Neural cell (in vitro differentiated cells): Measurements from ENCODE around the gene ARHGAP6. TPM values are rescaled to one million over a fixed set of nuclear protein-coding genes. Genes with fewer than 3 reads are reported as not detected.

Experiments used
- H2AFZ ChIP-seq: fragments of 200-600, 300-800 bp; sonication (generic), shearing (Covaris generic); 2 replicates; pipeline ENCODE4 v1.6.0; 2014; ENCODE audit warnings: low read depth, mild to moderate bottlenecking, antibody characterized with exemption, low read length, moderate library complexity
- H3F3A ChIP-seq: fragments of 200-600 bp; shearing (Covaris generic); 2 replicates; pipeline ENCODE4 v1.6.1; 2016; ENCODE audit warnings: mild to moderate bottlenecking, moderate library complexity, mixed read lengths, antibody characterized with exemption, low read length; ENCODE audit not compliant: insufficient read depth, poor library complexity, severe bottlenecking
- H3K27ac ChIP-seq: fragments of 200-600, 300-800 bp; sonication (generic), shearing (Covaris generic); 2 replicates; pipeline ENCODE4 v1.5.1; 2014; ENCODE audit warnings: mild to moderate bottlenecking, low read length, moderate library complexity
- H3K27me3 ChIP-seq: fragments of 300-800, 200-600 bp; sonication (generic), shearing (Covaris generic); 2 replicates; pipeline ENCODE4 v1.6.0; 2014; ENCODE audit warnings: mild to moderate bottlenecking, low read depth, low read length, moderate library complexity; ENCODE audit not compliant: insufficient read depth
- H3K36me3 ChIP-seq: fragments of 300-800, 200-600 bp; sonication (generic), shearing (Covaris generic); 2 replicates; pipeline ENCODE4 v1.5.1; 2014; ENCODE audit warnings: mild to moderate bottlenecking, antibody characterized with exemption, low read length, moderate library complexity; ENCODE audit not compliant: insufficient read depth
- H3K4me2 ChIP-seq: fragments of 300-800, 200-600 bp; sonication (generic), shearing (Covaris generic); 2 replicates; pipeline ENCODE4 v1.6.0; 2014; ENCODE audit warnings: mild to moderate bottlenecking, low read length
- H3K4me3 ChIP-seq: fragments of 300-800, 200-600 bp; sonication (generic), shearing (Covaris generic); 2 replicates; pipeline ENCODE4 v1.5.1; 2014; ENCODE audit warnings: mild to moderate bottlenecking, low read length, moderate library complexity
- H3K79me2 ChIP-seq: fragments of 200-600 bp; shearing (Covaris generic); replicated peaks from 2 replicates; pipeline ENCODE4 v1.6.0; 2014; ENCODE audit warnings: mild to moderate bottlenecking, low read length, moderate library complexity; ENCODE audit not compliant: insufficient read depth
- H3K9ac ChIP-seq: fragments of 300-800, 200-600 bp; sonication (generic), shearing (Covaris generic); 2 replicates; pipeline ENCODE4 v1.6.1; 2016; ENCODE audit warnings: mild to moderate bottlenecking, low read length, mixed read lengths
- H3K9me2 ChIP-seq: fragments of 200-600 bp; shearing (Covaris generic); 2 replicates; pipeline ENCODE4 v1.6.1; 2016; ENCODE audit warnings: mild to moderate bottlenecking, low read length, mixed read lengths; ENCODE audit not compliant: insufficient read depth
- H3K9me3 ChIP-seq: fragments of 200-600, 300-800 bp; sonication (generic), shearing (Covaris generic); 2 replicates; pipeline ENCODE4 v1.6.1; 2016; ENCODE audit warnings: mild to moderate bottlenecking, mixed run types, low read length, moderate library complexity, mixed read lengths
- H4K20me1 ChIP-seq: fragments of 200-600 bp; shearing (Covaris generic); 2 replicates; pipeline ENCODE4 v1.6.1; 2016; ENCODE audit warnings: mild to moderate bottlenecking, mixed run types; ENCODE audit not compliant: insufficient read depth
- EP300 ChIP-seq: fragments of 450-650 bp; conservative IDR thresholded peaks from 2 replicates; pipeline ENCODE4 v1.6.1; 2014; ENCODE audit warnings: antibody characterized with exemption, mild to moderate bottlenecking, moderate library complexity; ENCODE audit not compliant: poor library complexity, severe bottlenecking
- EZH2 ChIP-seq: fragments of 200-600, 300-800 bp; shearing (Covaris generic), sonication (generic); IDR thresholded peaks from 2 replicates; pipeline ENCODE4 v1.6.1; 2014; ENCODE audit warnings: antibody characterized with exemption, low read length, borderline replicate concordance, mild to moderate bottlenecking; ENCODE audit not compliant: insufficient read depth, poor library complexity, severe bottlenecking
- MXI1 ChIP-seq: fragments of 450-650 bp; conservative IDR thresholded peaks from 2 replicates; pipeline ENCODE4 v1.6.1; 2014; ENCODE audit warnings: antibody characterized with exemption, mild to moderate bottlenecking; ENCODE audit not compliant: poor library complexity, severe bottlenecking
- POLR2AphosphoS5 ChIP-seq: IDR thresholded peaks from 2 replicates; pipeline ENCODE4 v1.6.1; 2012
- RAD21 ChIP-seq: fragments of 450-650 bp; conservative IDR thresholded peaks from 2 replicates; pipeline ENCODE4 v1.6.1; 2014; ENCODE audit warnings: antibody characterized with exemption, mild to moderate bottlenecking, moderate library complexity
- SMC3 ChIP-seq: fragments of 450-650 bp; conservative IDR thresholded peaks from 2 replicates; pipeline ENCODE4 v1.6.1; 2014; ENCODE audit warnings: antibody characterized with exemption, mild to moderate bottlenecking, moderate library complexity; ENCODE audit not compliant: poor library complexity
- TAF1 ChIP-seq: IDR thresholded peaks from 2 replicates; pipeline ENCODE4 v1.6.1; 2012; ENCODE audit warnings: low read depth
- polyA plus RNA-seq: library from polyadenylated mRNA; depleted of rRNA; stranded (reverse); fragments of >200 nt; gene quantifications from 2 replicates; pipeline ENCODE4 v1.2.3, GENCODE V29; 2014
- TF ChIP-seq, protein P1 (sequence below): IDR thresholded peaks from 2 replicates; pipeline ENCODE4 v1.6.1; 2012; ENCODE audit warnings: borderline replicate concordance
- TF ChIP-seq, protein P2 (sequence below): fragments of 450-650 bp; IDR thresholded peaks from 2 replicates; pipeline ENCODE4 v1.5.1; 2014; ENCODE audit warnings: antibody characterized with exemption, mild to moderate bottlenecking, moderate library complexity; ENCODE audit not compliant: poor library complexity, severe bottlenecking

The ARHGAP6 gene
- polyA plus RNA-seq, 1 donor from 2014 or later, result 0.40 TPM

DNA sequence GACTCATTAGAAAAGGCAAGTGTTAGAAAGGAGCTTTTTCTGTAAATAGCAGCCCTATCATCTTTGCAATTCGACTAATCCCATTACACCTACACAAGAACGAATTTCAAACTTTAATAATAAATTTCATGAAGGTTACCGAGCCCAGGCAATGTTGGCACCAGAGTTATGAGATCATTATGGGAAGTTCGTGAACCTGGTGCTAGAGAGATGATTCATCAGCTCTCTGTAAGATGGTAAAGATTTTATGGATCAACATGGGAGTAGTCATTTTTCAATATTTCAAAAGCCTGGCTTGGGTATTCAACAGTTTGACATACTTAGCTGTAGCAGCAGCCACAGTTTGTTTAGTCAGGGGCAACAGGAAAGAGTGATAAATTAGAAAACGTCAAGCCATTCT is 336.7 kb downstream of the ARHGAP6 start:
- Histone ChIP-seq H3F3A (no peaks in the 10 kb centered on the region), H2AFZ (no peak overlapping the region), H3K9me3 (no peaks in the 10 kb centered on the region), H3K79me2 (no peaks in the 10 kb centered on the region), H3K4me2 (no peak overlapping the region), H3K27me3 (no peaks in the 10 kb centered on the region), H3K36me3 (no peaks in the 10 kb centered on the region), H3K27ac (no peak overlapping the region), H3K9me2 (no peaks in the 10 kb centered on the region), H4K20me1 (no peaks in the 10 kb centered on the region), H3K4me3 (no peak overlapping the region), H3K9ac (no peak overlapping the region)
- TF ChIP-seq TAF1, result no peak
- no peak for TF ChIP-seq EZH2
- no peak for TF ChIP-seq EP300
- TF ChIP-seq MXI1, result no peak
- TF ChIP-seq, protein P1, sequence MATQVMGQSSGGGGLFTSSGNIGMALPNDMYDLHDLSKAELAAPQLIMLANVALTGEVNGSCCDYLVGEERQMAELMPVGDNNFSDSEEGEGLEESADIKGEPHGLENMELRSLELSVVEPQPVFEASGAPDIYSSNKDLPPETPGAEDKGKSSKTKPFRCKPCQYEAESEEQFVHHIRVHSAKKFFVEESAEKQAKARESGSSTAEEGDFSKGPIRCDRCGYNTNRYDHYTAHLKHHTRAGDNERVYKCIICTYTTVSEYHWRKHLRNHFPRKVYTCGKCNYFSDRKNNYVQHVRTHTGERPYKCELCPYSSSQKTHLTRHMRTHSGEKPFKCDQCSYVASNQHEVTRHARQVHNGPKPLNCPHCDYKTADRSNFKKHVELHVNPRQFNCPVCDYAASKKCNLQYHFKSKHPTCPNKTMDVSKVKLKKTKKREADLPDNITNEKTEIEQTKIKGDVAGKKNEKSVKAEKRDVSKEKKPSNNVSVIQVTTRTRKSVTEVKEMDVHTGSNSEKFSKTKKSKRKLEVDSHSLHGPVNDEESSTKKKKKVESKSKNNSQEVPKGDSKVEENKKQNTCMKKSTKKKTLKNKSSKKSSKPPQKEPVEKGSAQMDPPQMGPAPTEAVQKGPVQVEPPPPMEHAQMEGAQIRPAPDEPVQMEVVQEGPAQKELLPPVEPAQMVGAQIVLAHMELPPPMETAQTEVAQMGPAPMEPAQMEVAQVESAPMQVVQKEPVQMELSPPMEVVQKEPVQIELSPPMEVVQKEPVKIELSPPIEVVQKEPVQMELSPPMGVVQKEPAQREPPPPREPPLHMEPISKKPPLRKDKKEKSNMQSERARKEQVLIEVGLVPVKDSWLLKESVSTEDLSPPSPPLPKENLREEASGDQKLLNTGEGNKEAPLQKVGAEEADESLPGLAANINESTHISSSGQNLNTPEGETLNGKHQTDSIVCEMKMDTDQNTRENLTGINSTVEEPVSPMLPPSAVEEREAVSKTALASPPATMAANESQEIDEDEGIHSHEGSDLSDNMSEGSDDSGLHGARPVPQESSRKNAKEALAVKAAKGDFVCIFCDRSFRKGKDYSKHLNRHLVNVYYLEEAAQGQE, result no peak
- no peak for TF ChIP-seq POLR2AphosphoS5
- TF ChIP-seq SMC3, result no peak
- TF ChIP-seq, protein P2, sequence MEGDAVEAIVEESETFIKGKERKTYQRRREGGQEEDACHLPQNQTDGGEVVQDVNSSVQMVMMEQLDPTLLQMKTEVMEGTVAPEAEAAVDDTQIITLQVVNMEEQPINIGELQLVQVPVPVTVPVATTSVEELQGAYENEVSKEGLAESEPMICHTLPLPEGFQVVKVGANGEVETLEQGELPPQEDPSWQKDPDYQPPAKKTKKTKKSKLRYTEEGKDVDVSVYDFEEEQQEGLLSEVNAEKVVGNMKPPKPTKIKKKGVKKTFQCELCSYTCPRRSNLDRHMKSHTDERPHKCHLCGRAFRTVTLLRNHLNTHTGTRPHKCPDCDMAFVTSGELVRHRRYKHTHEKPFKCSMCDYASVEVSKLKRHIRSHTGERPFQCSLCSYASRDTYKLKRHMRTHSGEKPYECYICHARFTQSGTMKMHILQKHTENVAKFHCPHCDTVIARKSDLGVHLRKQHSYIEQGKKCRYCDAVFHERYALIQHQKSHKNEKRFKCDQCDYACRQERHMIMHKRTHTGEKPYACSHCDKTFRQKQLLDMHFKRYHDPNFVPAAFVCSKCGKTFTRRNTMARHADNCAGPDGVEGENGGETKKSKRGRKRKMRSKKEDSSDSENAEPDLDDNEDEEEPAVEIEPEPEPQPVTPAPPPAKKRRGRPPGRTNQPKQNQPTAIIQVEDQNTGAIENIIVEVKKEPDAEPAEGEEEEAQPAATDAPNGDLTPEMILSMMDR, result no peak
- TF ChIP-seq RAD21, result no peak

DNA sequence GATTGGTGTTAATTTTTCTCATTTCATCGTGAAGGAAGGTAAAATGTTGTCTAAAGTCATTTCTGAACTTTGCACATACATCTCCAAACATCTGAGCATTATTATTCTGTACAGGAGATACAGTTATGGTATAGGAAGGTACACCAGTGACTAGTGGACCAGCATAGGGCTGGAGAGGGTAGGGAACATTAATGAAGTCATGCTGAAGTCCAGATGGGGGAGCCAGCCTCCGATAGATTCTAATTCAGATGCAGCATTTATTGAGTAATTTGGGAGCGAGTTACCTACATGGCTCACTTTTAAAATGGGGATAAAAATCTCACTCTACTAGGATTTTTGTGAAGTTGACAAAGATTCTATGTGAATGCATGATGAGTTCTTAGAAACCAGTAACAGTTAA is 337.6 kb downstream of the ARHGAP6 start:
- H3K27ac ChIP-seq, result no peak overlapping the region
- no peaks in the 10 kb centered on the region for H3K79me2 ChIP-seq
- H3K9ac ChIP-seq, result no peak overlapping the region
- no peaks in the 10 kb centered on the region for H3K36me3 ChIP-seq
- no peaks in the 10 kb centered on the region for H3K9me3 ChIP-seq
- no peaks in the 10 kb centered on the region for H3K9me2 ChIP-seq
- TF ChIP-seq RAD21 (no peak), TAF1 (no peak), SMC3 (no peak)
- TF ChIP-seq, protein P2, result no peak
- H3F3A ChIP-seq, result no peaks in the 10 kb centered on the region
- no peaks in the 10 kb centered on the region for H4K20me1 ChIP-seq
- H3K4me2 ChIP-seq, result no peak overlapping the region
- no peak overlapping the region for H3K4me3 ChIP-seq
- no peaks in the 10 kb centered on the region for H3K27me3 ChIP-seq
- H2AFZ ChIP-seq, result no peak overlapping the region
